Panc1 (cell line): ENCODE measurements around the gene PHF23.

ENCODE experiments used
- CTCF ChIP-seq: fragments of 450-650 bp; IDR thresholded peaks from 2 replicates; pipeline ENCODE4 v1.5.1; 2017; ENCODE audit warnings: mild to moderate bottlenecking
- POLR2AphosphoS5 ChIP-seq: IDR thresholded peaks from 2 replicates; pipeline ENCODE4 v1.6.1; 2012; ENCODE audit warnings: mild to moderate bottlenecking, low read depth, low read length, moderate library complexity

DNA sequence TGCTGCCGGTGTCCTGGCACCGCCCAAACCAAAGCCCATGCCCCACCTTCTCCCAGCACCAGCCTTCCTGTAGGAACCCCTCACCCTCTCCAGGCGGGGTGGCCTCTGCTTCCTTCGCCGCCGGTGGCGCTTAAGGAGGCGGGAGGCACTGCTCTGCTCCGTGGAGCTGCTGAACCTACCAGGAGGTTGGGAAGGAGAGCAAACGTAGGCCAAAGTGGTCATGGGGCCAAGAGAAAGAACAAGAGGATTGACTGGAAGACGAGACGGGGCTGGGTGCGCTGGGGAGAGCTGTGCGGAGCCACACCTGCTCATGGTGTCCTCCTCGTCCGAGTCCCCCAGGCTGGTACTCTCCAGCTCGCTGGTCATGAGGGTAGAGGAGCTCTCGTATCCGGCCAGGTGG, 9.8 kb downstream of the PHF23 start:
- TF ChIP-seq CTCF (no peak), POLR2AphosphoS5 (no peak)
